GM12878 (cell line): Measurements from ENCODE around the gene ARHGEF37. TPM values are rescaled to one million over a fixed set of nuclear protein-coding genes. Genes with fewer than 3 reads are reported as not detected.

Experiments
- ATAC-seq: fragments of 200-7000 bp; cut with Tn5 transposase; 3 replicates; pipeline ENCODE4 v1.9.1; 2020; ENCODE audit warnings: mild to moderate bottlenecking, moderate library complexity
- BruUV-seq: library from RNA; stranded (reverse); fragments of 400-500 nt; replicated peaks from 2 replicates; lab custom pipeline; 2021; lab: Mats Ljungman, UMichigan
- CTCF ChIA-PET: fragments of 300-600 bp; sonication (Branson Sonifier 250); formaldehyde crosslinking; extraction: SDS; loops from one replicate; lab custom pipeline; 2021; ENCODE audit warnings: inconsistent platforms; lab: Yijun Ruan, JAX
- POLR2A ChIA-PET: fragments of 350-600 bp; formaldehyde crosslinking; extraction: SDS; loops from one replicate; lab custom pipeline; 2021; ENCODE audit warnings: inconsistent platforms; lab: Charles Lee
- RAD21 ChIA-PET: fragments of 300-600 bp; sonication (Branson Sonifier 250); formaldehyde crosslinking; loops from one replicate; lab custom pipeline; 2023; ENCODE audit warnings: antibody characterized with exemption; ENCODE audit not compliant: unreplicated experiment; lab: Charles Lee
- SMC1A ChIA-PET: fragments of 300-600 bp; sonication (Branson Sonifier 250); formaldehyde crosslinking; loops from one replicate; lab custom pipeline; 2023; ENCODE audit not compliant: unreplicated experiment, uncharacterized antibody; lab: Charles Lee
- DNase-seq: peaks from one replicate; pipeline ENCODE4 v3.0.0-alpha.2; 2011; ENCODE audit warnings: low read depth, low spot score
- FAIRE-seq: peaks from 3 replicates; lab custom pipeline; 2011; peaks lifted over from hg19 to GRCh38; lab: Jason Lieb, UNC
- H2AFZ ChIP-seq: 2 replicates; pipeline ENCODE4 v1.6.0; 2011; ENCODE audit warnings: low read depth, low read length, control low read depth; ENCODE audit not compliant: control insufficient read depth
- H3K27ac ChIP-seq: 2 replicates; pipeline ENCODE4 v1.5.1; 2011; ENCODE audit warnings: control low read depth; ENCODE audit not compliant: control insufficient read depth, insufficient read depth
- H3K27me3 ChIP-seq, 2 experiments: replicated peaks in 1 of 2; 2 replicates each; pipeline versions ENCODE4 v1.6.0 to v1.6.1; 2011; ENCODE audit warnings: low read length in 1 of 2; ENCODE audit not compliant: control insufficient read depth in 2 of 2, insufficient read depth in 2 of 2
- H3K36me3 ChIP-seq, 2 experiments: 2 replicates each; pipeline ENCODE4 v1.5.1; 2011; ENCODE audit warnings: low read length in 1 of 2; ENCODE audit not compliant: control insufficient read depth in 2 of 2, insufficient read depth in 2 of 2
- H3K4me1 ChIP-seq: 2 replicates; pipeline ENCODE4 v1.6.1; 2011; ENCODE audit warnings: mild to moderate bottlenecking, low read length, moderate library complexity, mixed read lengths; ENCODE audit not compliant: control insufficient read depth, insufficient read depth
- H3K4me2 ChIP-seq: 2 replicates; pipeline ENCODE4 v1.6.0; 2011; ENCODE audit warnings: control low read depth; ENCODE audit not compliant: control insufficient read depth, insufficient read depth
- H3K4me3 ChIP-seq: fragments of 200-600 bp; sonication (generic); 2 replicates; pipeline ENCODE4 v1.5.1; 2016
- H3K79me2 ChIP-seq: 2 replicates; pipeline ENCODE4 v1.6.0; 2011; ENCODE audit warnings: low read length; ENCODE audit not compliant: control insufficient read depth, insufficient read depth
- H3K9ac ChIP-seq: 2 replicates; pipeline ENCODE4 v1.8.0; 2011; ENCODE audit warnings: low read length, control low read depth, mixed read lengths; ENCODE audit not compliant: control insufficient read depth, insufficient read depth
- H3K9me3 ChIP-seq: replicated peaks from 3 replicates; pipeline ENCODE4 v1.5.1; 2011; ENCODE audit warnings: mild to moderate bottlenecking, low read length; ENCODE audit not compliant: control insufficient read depth, insufficient read depth
- H4K20me1 ChIP-seq: 2 replicates; pipeline ENCODE4 v1.6.0; 2011; ENCODE audit not compliant: control insufficient read depth, insufficient read depth
- E4F1 ChIP-seq: fragments of 450-650 bp; IDR thresholded peaks from 2 replicates; pipeline ENCODE4 v1.6.1; 2018; ENCODE audit warnings: borderline replicate concordance, mild to moderate bottlenecking; ENCODE audit not compliant: partially characterized antibody
- KAT2A ChIP-seq: conservative IDR thresholded peaks from 2 replicates; pipeline ENCODE4 v1.6.1; 2011; ENCODE audit warnings: low read depth, low read length; ENCODE audit not compliant: control insufficient read depth
- LARP7 ChIP-seq: fragments of 450-650 bp; IDR thresholded peaks from 2 replicates; pipeline ENCODE4 v1.6.1; 2017; ENCODE audit warnings: mild to moderate bottlenecking
- POLR2AphosphoS5 ChIP-seq: IDR thresholded peaks from 2 replicates; pipeline ENCODE4 v1.6.1; 2011; ENCODE audit warnings: mild to moderate bottlenecking, low read length, inconsistent platforms
- RAD51 ChIP-seq: fragments of 450-650 bp; IDR thresholded peaks from 2 replicates; pipeline ENCODE4 v1.6.1; 2016; ENCODE audit warnings: moderate library complexity, mild to moderate bottlenecking, inconsistent platforms
- TARDBP ChIP-seq: IDR thresholded peaks from 2 replicates; pipeline ENCODE4 v1.6.1; 2016; ENCODE audit warnings: borderline replicate concordance
- ZNF24 ChIP-seq: fragments of 450-650 bp; IDR thresholded peaks from 2 replicates; pipeline ENCODE4 v1.6.1; 2017; ENCODE audit warnings: antibody characterized with exemption, mild to moderate bottlenecking
- ZNF274 ChIP-seq: IDR thresholded peaks from one replicate; pipeline ENCODE4 v1.8.0; 2011; ENCODE audit not compliant: insufficient read length, insufficient read depth
- ZZZ3 ChIP-seq: IDR thresholded peaks from 2 replicates; pipeline ENCODE4 v1.6.1; 2011; ENCODE audit warnings: low read depth; ENCODE audit not compliant: control insufficient read depth, insufficient read length
- WGBS: methylation state at CpG from one replicate; pipeline ENCODE4 v1.1.6; 2016; ENCODE audit warnings: low lambda C conversion rate; ENCODE audit not compliant: insufficient replicate concordance, insufficient coverage; ENCODE audit errors: missing lambda C conversion rate; 5-methylcytosine and 5-hydroxymethylcytosine counted together
- in situ Hi-C: fragments of 300-500 bp; cut with MboI; formaldehyde crosslinking; loops from 9 replicates; pipeline ENCODE4 v1.14.3; 2018; ENCODE audit warnings: mixed read lengths
- intact Hi-C: fragments of 100-400 bp; cut with micrococcal nuclease; formaldehyde crosslinking; loops from one replicate; pipeline ENCODE4 v1.14.2; 2022; ENCODE audit not compliant: unreplicated experiment
- polyA plus RNA-seq, 11 experiments: library from polyadenylated mRNA; depleted of rRNA in 4 of 11; unstranded in 6 of 11; stranded (reverse) in 5 of 11; fragments of >200 nt; fragmentation: Nextera tagmentation in 4 of 11; fragmentation: Illumina TruSeq in 1 of 11; extraction: Ambion mirVana in 4 of 11; extraction: Trizol in 1 of 11; gene quantifications; 1 replicate in 1 of 11; 2 replicates in 10 of 11; pipeline versions ENCODE4 v1.2.1 to v1.2.3, GENCODE V29; 2011 to 2016; ENCODE audit warnings: inconsistent platforms in 2 of 11, missing spikeins in 2 of 11, low read depth in 1 of 11
- total RNA-seq, 4 experiments: library from RNA; depleted of rRNA in 3 of 4; stranded (reverse); fragments of >200 nt in 3 of 4; fragmentation: Illumina TruSeq in 1 of 4; extraction: Trizol in 1 of 4; gene quantifications; 2 replicates each; pipeline versions ENCODE4 v1.2.1 to v1.2.3, GENCODE V29; 2013 to 2021
- TF ChIP-seq, protein P1 (sequence below): fragments of 450-650 bp; IDR thresholded peaks from 2 replicates; pipeline ENCODE4 v1.6.1; 2017; ENCODE audit warnings: mild to moderate bottlenecking, low read depth, inconsistent platforms; ENCODE audit not compliant: poor library complexity, severe bottlenecking
- TF ChIP-seq, protein P2 (sequence below): IDR thresholded peaks from 2 replicates; pipeline ENCODE4 v1.6.1; 2012; ENCODE audit warnings: mild to moderate bottlenecking, low read depth, low read length

ARHGEF37 gene
- total and polyA plus RNA-seq, 10 of the 15 experiments (the other 5 are each of a cell fraction or from before 2014, with no cell fraction given), result 0.16 to 1.1 (median 0.63) TPM

- ChIA-PET POLR2A (no interaction called here), SMC1A (no interaction called here), RAD21 (interaction anchor here (1.5 kb wide), 1 partner anchor 20 kb away, joined by 4 read pairs; no protein-coding TSS in a partner anchor), CTCF (no interaction called here)
- FAIRE-seq, result no peak
- Histone ChIP-seq H3K4me1 (peaks cover 3% of the 10 kb centered on the region; the same call in 1 of the 2 replicates), H3K36me3 (no peaks in the 10 kb centered on the region), H3K9ac (no peak overlapping the region), H3K9me3 (no peaks in the 10 kb centered on the region), H4K20me1 (no peaks in the 10 kb centered on the region), H3K27me3 (no peaks in the 10 kb centered on the region), H3K4me2 (no peak overlapping the region), H3K27ac (no peak overlapping the region), H3K4me3 (no peak overlapping the region), H2AFZ (no peak overlapping the region), H3K79me2 (no peaks in the 10 kb centered on the region)
- no peak for ATAC-seq
- intact Hi-C loops (no loop called here), in situ Hi-C loops (no loop called here)
- 73% methylated on average over 3 of the region's 3 CpGs for WGBS
- TF ChIP-seq TARDBP (no peak), LARP7 (no peak), KAT2A (no peak), ZNF274 (no peak), ZZZ3 (no peak), ZNF24 (no peak), RAD51 (no peak), E4F1 (no peak), POLR2AphosphoS5 (no peak)
- TF ChIP-seq, protein P1, sequence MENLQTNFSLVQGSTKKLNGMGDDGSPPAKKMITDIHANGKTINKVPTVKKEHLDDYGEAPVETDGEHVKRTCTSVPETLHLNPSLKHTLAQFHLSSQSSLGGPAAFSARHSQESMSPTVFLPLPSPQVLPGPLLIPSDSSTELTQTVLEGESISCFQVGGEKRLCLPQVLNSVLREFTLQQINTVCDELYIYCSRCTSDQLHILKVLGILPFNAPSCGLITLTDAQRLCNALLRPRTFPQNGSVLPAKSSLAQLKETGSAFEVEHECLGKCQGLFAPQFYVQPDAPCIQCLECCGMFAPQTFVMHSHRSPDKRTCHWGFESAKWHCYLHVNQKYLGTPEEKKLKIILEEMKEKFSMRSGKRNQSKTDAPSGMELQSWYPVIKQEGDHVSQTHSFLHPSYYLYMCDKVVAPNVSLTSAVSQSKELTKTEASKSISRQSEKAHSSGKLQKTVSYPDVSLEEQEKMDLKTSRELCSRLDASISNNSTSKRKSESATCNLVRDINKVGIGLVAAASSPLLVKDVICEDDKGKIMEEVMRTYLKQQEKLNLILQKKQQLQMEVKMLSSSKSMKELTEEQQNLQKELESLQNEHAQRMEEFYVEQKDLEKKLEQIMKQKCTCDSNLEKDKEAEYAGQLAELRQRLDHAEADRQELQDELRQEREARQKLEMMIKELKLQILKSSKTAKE, result no peak
- TF ChIP-seq, protein P2, sequence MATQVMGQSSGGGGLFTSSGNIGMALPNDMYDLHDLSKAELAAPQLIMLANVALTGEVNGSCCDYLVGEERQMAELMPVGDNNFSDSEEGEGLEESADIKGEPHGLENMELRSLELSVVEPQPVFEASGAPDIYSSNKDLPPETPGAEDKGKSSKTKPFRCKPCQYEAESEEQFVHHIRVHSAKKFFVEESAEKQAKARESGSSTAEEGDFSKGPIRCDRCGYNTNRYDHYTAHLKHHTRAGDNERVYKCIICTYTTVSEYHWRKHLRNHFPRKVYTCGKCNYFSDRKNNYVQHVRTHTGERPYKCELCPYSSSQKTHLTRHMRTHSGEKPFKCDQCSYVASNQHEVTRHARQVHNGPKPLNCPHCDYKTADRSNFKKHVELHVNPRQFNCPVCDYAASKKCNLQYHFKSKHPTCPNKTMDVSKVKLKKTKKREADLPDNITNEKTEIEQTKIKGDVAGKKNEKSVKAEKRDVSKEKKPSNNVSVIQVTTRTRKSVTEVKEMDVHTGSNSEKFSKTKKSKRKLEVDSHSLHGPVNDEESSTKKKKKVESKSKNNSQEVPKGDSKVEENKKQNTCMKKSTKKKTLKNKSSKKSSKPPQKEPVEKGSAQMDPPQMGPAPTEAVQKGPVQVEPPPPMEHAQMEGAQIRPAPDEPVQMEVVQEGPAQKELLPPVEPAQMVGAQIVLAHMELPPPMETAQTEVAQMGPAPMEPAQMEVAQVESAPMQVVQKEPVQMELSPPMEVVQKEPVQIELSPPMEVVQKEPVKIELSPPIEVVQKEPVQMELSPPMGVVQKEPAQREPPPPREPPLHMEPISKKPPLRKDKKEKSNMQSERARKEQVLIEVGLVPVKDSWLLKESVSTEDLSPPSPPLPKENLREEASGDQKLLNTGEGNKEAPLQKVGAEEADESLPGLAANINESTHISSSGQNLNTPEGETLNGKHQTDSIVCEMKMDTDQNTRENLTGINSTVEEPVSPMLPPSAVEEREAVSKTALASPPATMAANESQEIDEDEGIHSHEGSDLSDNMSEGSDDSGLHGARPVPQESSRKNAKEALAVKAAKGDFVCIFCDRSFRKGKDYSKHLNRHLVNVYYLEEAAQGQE, result no peak
- BruUV-seq, result no TSS peak
- DNase-seq, result no peak
Measured at GRCh38 chr5:149598966-149599365, 17.7 kb downstream of the ARHGEF37 start.
